Muscle layer of duodenum (tissue), 2 donors: ENCODE data around the gene DLG5.

ENCODE experiments used
- H3K27ac ChIP-seq: one replicate; pipeline ENCODE4 v1.7.0; 2013; ENCODE audit warnings: mild to moderate bottlenecking, low read length
- H3K27me3 ChIP-seq: one replicate; pipeline ENCODE4 v1.7.0; 2013; ENCODE audit warnings: low read depth, mild to moderate bottlenecking, control low read depth, low read length
- H3K36me3 ChIP-seq, 2 donors: one replicate each; pipeline ENCODE4 v1.7.0; 2013; ENCODE audit warnings: low read length in 2 of 2, control low read depth in 1 of 2, mild to moderate bottlenecking in 1 of 2; ENCODE audit not compliant: insufficient read depth in 2 of 2, control insufficient read depth in 1 of 2
- H3K4me1 ChIP-seq, 2 donors: one replicate each; pipeline ENCODE4 v1.7.0; 2013; ENCODE audit warnings: low read length in 2 of 2, mild to moderate bottlenecking in 2 of 2, control low read depth in 1 of 2, moderate library complexity in 1 of 2; ENCODE audit not compliant: insufficient read depth in 2 of 2, control insufficient read depth in 1 of 2
- H3K4me3 ChIP-seq, 2 donors: one replicate each; pipeline ENCODE4 v1.7.0; 2013; ENCODE audit warnings: low read length in 2 of 2, low read depth in 1 of 2, mild to moderate bottlenecking in 1 of 2
- H3K9me3 ChIP-seq, 2 donors: one replicate each; pipeline ENCODE4 v1.7.0; 2013; ENCODE audit warnings: low read length in 2 of 2, control low read depth in 1 of 2, mild to moderate bottlenecking in 1 of 2; ENCODE audit not compliant: control insufficient read depth in 1 of 2
- donor health status: healthy.

DLG5 gene

GRCh38 chr10:77965294-77965693 is 38.7 kb upstream of the DLG5 start:
- Histone ChIP-seq H3K27me3 (no peaks in the 10 kb centered on the region), H3K4me1 (peaks cover 3 to 13% of the 10 kb centered on the region in 2 donors), H3K4me3 (no peak overlapping the region), H3K27ac (no peak overlapping the region), H3K36me3 (no peaks in the 10 kb centered on the region), H3K9me3 (no peaks in the 10 kb centered on the region)

GRCh38 chr10:77964811-77965210 is 38.3 kb upstream of the DLG5 start:
- no peak overlapping the region for H3K27ac ChIP-seq
- H3K27me3 ChIP-seq, result no peaks in the 10 kb centered on the region
- H3K9me3 ChIP-seq, result no peaks in the 10 kb centered on the region
- peaks cover 3 to 11% of the 10 kb centered on the region in 2 donors for H3K4me1 ChIP-seq
- no peaks in the 10 kb centered on the region for H3K36me3 ChIP-seq
- H3K4me3 ChIP-seq, result no peak overlapping the region

- Histone ChIP-seq H3K4me1 (peaks cover 2 to 10% of the 10 kb centered on the region in 2 donors), H3K27me3 (no peaks in the 10 kb centered on the region), H3K9me3 (no peaks in the 10 kb centered on the region), H3K36me3 (no peaks in the 10 kb centered on the region), H3K27ac (no peak overlapping the region), H3K4me3 (no peak overlapping the region)
Observed at GRCh38 chr10:77963901-77964300, 37.3 kb upstream of the DLG5 start.

GRCh38 chr10:77962350-77963146 is 36.0 kb upstream of the DLG5 start:
- Histone ChIP-seq H3K4me3 (no peak overlapping the region), H3K4me1 (peaks cover 0 to 7% of the 10 kb centered on the region in 2 donors), H3K36me3 (no peaks in the 10 kb centered on the region), H3K9me3 (no peaks in the 10 kb centered on the region), H3K27me3 (no peaks in the 10 kb centered on the region), H3K27ac (no peak overlapping the region)

GRCh38 chr10:77961668-77962067 is 35.1 kb upstream of the DLG5 start:
- Histone ChIP-seq H3K9me3 (no peaks in the 10 kb centered on the region), H3K4me3 (no peak overlapping the region), H3K27me3 (no peaks in the 10 kb centered on the region), H3K36me3 (no peaks in the 10 kb centered on the region), H3K27ac (no peak overlapping the region), H3K4me1 (peaks cover 0 to 7% of the 10 kb centered on the region in 2 donors)

- Histone ChIP-seq H3K4me3 (no peak overlapping the region), H3K4me1 (peaks cover 0 to 7% of the 10 kb centered on the region in 2 donors), H3K27me3 (no peaks in the 10 kb centered on the region), H3K9me3 (no peaks in the 10 kb centered on the region), H3K36me3 (no peaks in the 10 kb centered on the region), H3K27ac (no peak overlapping the region)
Observed at GRCh38 chr10:77960829-77961329, 34.3 kb upstream of the DLG5 start.

GRCh38 chr10:77959887-77960455 is 33.4 kb upstream of the DLG5 start:
- no peak overlapping the region for H3K27ac ChIP-seq
- H3K36me3 ChIP-seq, result no peaks in the 10 kb centered on the region
- peaks cover 0 to 7% of the 10 kb centered on the region in 2 donors for H3K4me1 ChIP-seq
- no peak overlapping the region for H3K4me3 ChIP-seq
- H3K27me3 ChIP-seq, result no peaks in the 10 kb centered on the region
- no peaks in the 10 kb centered on the region for H3K9me3 ChIP-seq

GRCh38 chr10:77959384-77959783 is 32.8 kb upstream of the DLG5 start:
- Histone ChIP-seq H3K27me3 (no peaks in the 10 kb centered on the region), H3K9me3 (no peaks in the 10 kb centered on the region), H3K27ac (no peak overlapping the region), H3K4me1 (peaks cover 0 to 7% of the 10 kb centered on the region in 2 donors), H3K4me3 (no peak overlapping the region), H3K36me3 (no peaks in the 10 kb centered on the region)

- Histone ChIP-seq H3K27me3 (no peaks in the 10 kb centered on the region), H3K4me1 (peaks cover 0 to 7% of the 10 kb centered on the region in 2 donors), H3K36me3 (no peaks in the 10 kb centered on the region), H3K4me3 (no peak overlapping the region), H3K9me3 (peaks cover 0 to 9% of the 10 kb centered on the region in 2 donors), H3K27ac (no peak overlapping the region)
Observed at GRCh38 chr10:77955136-77955535, 28.6 kb upstream of the DLG5 start.

GRCh38 chr10:77949167-77949566 is 22.6 kb upstream of the DLG5 start:
- no peaks in the 10 kb centered on the region for H3K27me3 ChIP-seq
- H3K36me3 ChIP-seq, result no peaks in the 10 kb centered on the region
- no peaks in the 10 kb centered on the region for H3K4me1 ChIP-seq
- peaks cover 0 to 9% of the 10 kb centered on the region in 2 donors for H3K9me3 ChIP-seq
- H3K27ac ChIP-seq, result no peak overlapping the region
- no peak overlapping the region for H3K4me3 ChIP-seq

GRCh38 chr10:77946084-77946483 is 19.5 kb upstream of the DLG5 start:
- Histone ChIP-seq H3K27me3 (no peaks in the 10 kb centered on the region), H3K4me1 (peaks cover 0 to 8% of the 10 kb centered on the region in 2 donors), H3K4me3 (no peak overlapping the region), H3K36me3 (no peaks in the 10 kb centered on the region), H3K9me3 (no peaks in the 10 kb centered on the region), H3K27ac (no peak overlapping the region)
